Measurements from ENCODE around the gene KIF5C.

DNA sequence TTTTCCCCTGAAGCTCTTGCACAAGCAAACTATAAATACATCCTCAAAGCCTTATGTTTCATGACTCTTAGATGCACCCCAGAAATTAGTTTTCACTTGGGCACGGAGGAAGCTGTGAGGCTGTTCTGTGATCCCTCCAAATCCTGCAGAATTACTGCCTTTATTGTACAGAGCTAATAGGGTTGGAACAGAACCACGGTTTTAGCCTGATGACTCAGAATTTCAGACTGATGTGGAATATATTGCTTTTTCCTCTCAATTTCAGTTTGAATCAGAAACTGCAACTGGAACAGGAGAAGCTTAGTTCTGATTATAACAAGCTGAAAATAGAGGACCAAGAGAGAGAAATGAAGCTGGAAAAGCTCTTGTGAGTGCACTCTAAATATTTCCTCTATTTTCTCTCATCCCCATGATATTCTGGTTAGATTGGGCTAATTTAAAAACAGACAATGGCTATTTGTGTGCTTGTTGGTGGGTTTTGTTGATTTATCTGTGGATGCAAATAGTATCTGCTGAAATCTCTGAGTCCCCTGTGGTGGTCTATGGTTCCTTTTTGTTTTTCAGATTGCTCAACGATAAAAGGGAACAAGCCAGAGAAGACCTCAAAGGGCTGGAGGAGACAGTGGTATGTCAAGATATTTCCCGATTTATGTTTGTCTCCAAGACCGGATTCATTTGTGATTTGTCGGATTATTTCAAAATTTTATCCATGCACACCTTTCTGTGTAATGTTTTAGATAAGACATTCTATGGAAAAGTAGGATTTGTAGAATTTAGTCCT lies 125.3 kb downstream of the KIF5C start:
- TF ChIP-seq, protein P1, sequence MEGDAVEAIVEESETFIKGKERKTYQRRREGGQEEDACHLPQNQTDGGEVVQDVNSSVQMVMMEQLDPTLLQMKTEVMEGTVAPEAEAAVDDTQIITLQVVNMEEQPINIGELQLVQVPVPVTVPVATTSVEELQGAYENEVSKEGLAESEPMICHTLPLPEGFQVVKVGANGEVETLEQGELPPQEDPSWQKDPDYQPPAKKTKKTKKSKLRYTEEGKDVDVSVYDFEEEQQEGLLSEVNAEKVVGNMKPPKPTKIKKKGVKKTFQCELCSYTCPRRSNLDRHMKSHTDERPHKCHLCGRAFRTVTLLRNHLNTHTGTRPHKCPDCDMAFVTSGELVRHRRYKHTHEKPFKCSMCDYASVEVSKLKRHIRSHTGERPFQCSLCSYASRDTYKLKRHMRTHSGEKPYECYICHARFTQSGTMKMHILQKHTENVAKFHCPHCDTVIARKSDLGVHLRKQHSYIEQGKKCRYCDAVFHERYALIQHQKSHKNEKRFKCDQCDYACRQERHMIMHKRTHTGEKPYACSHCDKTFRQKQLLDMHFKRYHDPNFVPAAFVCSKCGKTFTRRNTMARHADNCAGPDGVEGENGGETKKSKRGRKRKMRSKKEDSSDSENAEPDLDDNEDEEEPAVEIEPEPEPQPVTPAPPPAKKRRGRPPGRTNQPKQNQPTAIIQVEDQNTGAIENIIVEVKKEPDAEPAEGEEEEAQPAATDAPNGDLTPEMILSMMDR (IDR thresholded peaks at IDR 0.05; ENCODE audit: insufficient read depth, low read length) = no peak
- no peak for TF ChIP-seq GABPA (IDR thresholded peaks at IDR 0.05; ENCODE audit: low read depth)
